GM20000 (cell line): ENCODE results near the gene JMJD6.
"Not testable (repeated sequence)": the region's sequence is repeated elsewhere in the genome, so short reads cannot be mapped to it uniquely, and the experiment has no call there.

ENCODE experiments used
- DNase-seq: peaks from one replicate; pipeline ENCODE4 v3.0.0; 2012; ENCODE audit warnings: low spot score
- TF ChIP-seq, protein P1 (sequence below): IDR thresholded peaks from 2 replicates; pipeline ENCODE4 v1.5.1; 2012; ENCODE audit warnings: mild to moderate bottlenecking, control low read depth; ENCODE audit errors: extremely low read depth, missing control alignments

JMJD6 gene

DNA sequence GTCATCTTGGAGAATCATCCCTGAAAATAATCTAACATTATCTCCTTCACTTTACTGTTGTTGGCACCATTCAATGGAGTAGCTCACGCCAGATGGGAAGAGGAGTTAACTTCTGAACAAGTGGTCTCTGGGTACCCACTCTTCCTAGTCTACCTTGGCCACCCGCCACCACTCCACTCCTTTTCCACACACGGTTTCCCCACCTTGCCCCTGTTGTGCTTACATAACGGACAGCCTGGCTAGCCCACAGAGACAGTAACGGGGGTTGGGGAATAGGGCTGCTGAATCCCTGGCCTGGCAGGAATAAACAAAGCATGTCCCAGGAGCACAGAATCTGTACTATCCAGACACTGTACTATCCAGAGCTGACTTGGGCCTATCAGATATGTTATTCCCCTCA is 12.1 kb downstream of the JMJD6 start:
- TF ChIP-seq, protein P1, sequence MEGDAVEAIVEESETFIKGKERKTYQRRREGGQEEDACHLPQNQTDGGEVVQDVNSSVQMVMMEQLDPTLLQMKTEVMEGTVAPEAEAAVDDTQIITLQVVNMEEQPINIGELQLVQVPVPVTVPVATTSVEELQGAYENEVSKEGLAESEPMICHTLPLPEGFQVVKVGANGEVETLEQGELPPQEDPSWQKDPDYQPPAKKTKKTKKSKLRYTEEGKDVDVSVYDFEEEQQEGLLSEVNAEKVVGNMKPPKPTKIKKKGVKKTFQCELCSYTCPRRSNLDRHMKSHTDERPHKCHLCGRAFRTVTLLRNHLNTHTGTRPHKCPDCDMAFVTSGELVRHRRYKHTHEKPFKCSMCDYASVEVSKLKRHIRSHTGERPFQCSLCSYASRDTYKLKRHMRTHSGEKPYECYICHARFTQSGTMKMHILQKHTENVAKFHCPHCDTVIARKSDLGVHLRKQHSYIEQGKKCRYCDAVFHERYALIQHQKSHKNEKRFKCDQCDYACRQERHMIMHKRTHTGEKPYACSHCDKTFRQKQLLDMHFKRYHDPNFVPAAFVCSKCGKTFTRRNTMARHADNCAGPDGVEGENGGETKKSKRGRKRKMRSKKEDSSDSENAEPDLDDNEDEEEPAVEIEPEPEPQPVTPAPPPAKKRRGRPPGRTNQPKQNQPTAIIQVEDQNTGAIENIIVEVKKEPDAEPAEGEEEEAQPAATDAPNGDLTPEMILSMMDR, result no peak
- no peak for DNase-seq

DNA sequence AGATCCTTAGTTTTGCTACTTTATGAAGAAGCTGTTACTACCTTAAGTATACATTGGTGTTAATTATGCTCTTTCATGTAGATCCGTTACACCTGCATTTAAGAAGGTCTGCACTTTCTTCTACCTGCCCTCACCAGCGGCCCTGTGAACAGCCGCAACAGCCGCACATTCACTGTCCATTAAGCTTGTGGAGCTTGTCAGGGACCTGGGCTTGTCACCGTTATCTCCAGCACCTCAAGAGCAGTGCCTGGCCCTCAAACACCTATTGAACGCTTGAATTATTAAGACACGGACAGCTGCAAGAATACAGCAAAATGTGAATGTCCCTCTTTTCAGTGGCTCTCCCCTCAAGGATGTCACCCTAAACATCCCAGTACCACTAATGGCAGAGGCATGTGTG is 12.6 kb downstream of the JMJD6 start:
- DNase-seq, result no peak
- TF ChIP-seq, protein P1, result no peak

DNA sequence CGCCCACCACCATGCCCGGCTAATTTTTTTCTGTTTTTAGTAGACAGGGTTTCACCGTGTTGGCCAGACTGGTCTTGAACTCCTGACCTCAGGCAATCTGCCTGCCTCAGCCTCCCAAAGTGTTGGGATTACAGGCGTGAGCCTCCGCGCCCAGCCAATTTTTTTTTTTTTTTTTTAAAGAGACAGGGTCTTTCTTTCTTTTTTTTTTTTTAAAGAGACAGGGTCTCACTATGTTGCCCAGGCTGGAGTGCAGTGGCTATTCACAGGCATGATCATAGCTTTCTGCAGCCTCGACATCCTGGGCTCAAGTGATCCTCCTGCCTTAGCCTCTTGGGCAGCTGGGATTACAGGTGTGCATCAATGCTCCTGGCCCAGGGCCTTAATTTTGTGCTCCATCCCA is 14.1 kb downstream of the JMJD6 start:
- not testable (repeated sequence) for DNase-seq

DNA sequence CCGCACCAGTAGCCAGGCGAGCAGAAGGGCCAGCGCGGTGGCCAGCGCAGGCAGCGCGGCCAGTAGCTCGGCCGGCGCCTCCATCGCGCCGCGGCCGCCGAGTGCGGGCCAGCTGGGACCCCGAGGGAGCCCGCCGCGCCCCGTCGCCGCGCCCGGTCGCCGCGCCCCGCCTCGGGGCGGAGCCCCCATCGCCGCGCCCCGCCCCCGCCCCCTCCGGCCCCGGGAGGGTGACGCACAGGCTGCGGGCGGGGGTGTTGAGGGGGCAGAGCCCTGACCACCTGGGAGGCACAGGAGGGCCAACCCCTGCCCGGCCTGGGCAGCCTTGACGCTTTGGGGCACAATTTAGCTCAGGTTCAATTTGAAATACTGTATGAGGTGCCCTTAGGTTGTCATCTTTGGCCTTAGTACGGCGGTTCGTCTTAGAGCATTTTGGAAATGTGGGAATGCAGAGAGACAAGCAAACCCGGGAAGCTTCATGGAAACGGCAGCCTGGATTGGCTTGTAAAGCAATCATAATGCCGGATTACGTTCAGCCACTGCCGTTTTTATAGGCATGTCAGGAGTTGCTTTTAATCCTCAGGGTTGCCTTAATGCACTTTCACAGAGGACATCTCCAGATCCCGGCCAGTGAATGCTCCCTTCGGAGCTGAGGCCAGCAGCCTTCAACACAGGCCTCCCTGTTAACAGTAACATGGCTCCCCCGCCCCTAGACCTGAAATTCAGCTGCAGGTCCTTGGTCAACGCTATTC is 15.4 kb downstream of the JMJD6 start, which contains the start of gene MXRA7:
TSS of gene MXRA7 (minus strand) at position 103 of the 749 bp plus-strand sequence. CDS start at position 84, 19 bp downstream.
- TF ChIP-seq, protein P1, result no peak
- DNase-seq, result peak; percentile 87

DNA sequence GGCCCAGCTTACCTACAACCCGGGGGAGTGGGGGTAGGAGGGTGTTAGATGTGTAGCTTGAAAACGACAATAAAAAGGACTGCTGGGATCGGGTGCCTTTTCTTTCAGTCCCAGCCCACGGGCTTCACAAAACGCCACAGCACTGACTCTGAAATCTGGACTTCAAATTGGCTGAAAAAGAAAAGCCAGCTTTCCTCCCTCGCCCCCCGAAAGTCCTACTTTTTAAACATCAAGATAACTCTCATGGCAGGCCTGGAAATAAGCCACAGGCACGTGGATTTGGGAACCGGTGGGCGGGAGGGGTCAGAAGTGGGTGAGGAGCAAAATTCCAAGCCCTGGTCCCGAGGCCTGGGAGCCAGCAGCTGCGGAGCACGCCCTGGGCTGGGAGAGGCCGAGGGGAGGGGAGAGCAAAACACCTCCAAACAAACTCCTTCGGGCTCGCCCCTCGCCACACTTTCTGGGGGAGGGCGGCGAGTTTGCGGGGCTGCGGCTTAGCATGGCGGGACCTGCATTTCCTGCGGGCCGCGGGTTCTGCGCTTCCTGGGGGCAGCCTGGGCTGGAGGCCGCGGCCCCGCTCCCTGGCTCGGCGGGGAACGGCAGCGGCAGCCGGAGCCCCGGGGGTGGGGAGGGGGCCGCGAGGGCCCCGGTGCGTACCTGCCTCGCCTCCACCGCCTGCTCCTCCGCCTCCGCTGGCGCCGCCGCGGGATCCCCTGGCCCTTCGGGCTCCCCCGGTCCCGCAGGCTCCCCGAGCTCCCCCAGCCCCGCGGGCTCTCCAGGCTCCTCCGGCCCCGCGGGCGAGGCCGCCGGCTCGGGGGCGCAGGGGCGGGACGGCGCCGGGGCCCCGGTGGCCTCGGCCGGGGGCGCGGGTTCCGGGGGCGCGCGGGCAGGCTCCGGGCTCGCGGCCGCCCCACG is 16.2 kb downstream of the JMJD6 start:
- not testable (repeated sequence) for DNase-seq

DNA sequence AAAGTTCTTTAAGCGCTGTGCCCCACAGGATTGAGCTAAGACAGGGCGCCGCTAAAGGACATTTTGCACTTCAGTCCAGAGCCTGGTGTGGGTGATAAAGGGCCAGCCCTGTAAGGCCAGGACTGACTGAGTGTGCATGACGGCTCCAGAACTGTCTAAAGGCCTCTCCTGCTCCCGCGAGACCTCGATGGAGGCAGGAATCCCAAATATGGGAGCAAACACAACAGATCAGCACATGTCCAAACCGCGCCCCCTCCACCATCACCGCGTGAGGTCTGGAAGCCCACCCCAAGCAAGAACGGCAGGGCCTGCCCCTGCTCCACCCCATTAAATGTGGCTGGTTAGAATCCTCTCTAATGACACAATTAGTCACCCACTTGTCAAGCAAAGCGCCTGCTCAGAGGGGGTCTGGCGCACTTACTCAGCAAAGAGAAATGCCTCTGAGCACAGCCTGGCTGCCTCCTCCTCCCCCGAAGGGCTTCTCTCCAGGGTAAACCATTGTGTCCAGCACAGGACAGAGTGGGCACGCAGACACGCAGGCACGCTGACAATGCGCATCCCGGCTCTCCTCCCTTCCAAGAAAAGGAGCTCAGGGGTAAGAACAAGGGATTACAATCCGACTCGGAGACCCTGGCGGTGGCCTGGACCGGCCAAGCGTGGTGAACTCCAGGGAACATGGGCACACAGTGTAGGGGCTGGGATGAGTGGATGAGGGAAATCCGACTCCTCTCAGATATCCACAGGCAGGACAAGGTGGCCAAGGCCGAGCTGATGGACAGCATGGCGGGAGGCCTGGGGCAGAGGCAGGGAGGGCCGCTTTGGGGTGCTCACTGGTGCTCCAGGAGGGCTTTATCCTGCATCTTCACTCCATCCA is 17.1 kb downstream of the JMJD6 start:
- no peak for DNase-seq
- TF ChIP-seq, protein P1, result no peak

DNA sequence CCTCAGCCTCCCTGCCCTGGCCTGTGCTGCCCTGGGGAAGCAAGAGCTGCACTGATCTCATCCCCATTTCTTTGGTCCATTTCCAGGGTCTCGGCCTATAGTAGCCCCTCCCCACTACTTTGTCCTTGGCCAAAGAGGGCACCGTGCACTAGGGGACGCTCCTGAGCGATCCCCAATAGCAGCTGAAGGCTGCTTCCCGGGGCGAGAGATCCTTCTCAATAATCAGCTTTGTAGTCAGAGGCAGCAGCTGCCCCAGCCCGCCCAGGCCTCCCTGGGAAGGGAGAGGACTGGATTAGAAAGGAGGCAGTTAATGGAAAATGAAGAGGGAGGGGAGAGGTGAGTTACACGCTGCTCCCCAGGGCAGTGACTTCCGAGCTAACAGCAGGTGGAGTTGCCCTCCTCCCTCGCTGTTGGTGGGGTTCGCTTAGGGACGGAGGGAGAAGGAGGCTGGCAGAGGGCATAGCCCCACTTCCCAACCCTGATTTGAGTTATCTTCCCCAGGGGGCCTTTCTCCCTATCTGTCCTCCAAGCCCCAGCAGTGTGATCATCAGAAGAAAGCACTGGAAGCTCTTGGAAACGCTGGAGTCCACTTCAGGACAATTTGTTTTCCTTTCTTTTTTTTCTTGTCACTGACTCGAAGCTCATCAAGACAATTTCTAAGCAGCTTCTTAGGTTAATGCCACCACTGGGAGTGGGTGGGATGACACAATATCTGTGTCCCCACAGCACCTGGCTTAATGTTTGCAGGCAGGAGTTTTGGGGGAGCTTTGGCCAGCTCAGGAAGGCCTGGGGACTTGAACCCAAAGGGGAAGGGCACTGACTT is 18.2 kb downstream of the JMJD6 start:
- TF ChIP-seq, protein P1, result no peak
- no peak for DNase-seq
